Skin of body (tissue), 2 donors: ENCODE data around the gene GCC1. TPM values are rescaled to one million over a fixed set of nuclear protein-coding genes. Genes with fewer than 3 reads are reported as not detected.
A peak's percentile ranks its signal among the peaks of the same experiment; 100 is the strongest.

ENCODE experiments used
- DNase-seq: peaks from one replicate; lab custom pipeline; 2025; lab: John Stamatoyannopoulos, UW
- total RNA-seq: library from RNA; depleted of rRNA; stranded (reverse); fragments of >200 nt; gene quantifications from one replicate; pipeline ENCODE4 v1.2.3, GENCODE V29; 2014

The GCC1 gene
- 9.5 TPM for total RNA-seq

GRCh38 chr7:127585044-127585953, at the start of gene GCC1:
GCC1 (minus strand) TSS chr7:127585596; CDS start chr7:127585182, 414 bp downstream.
- peak; percentile 84 for DNase-seq

GRCh38 chr7:127632276-127632910, 47.0 kb upstream of the GCC1 start:
- no peak for DNase-seq

GRCh38 chr7:127629268-127629854, 44.0 kb upstream of the GCC1 start:
- DNase-seq: no peak

GRCh38 chr7:127628445-127628844, 43.0 kb upstream of the GCC1 start:
- DNase-seq: no peak

GRCh38 chr7:127625331-127625730, 39.9 kb upstream of the GCC1 start:
- DNase-seq: no peak

GRCh38 chr7:127620406-127621233, 35.2 kb upstream of the GCC1 start:
- DNase-seq: no peak

GRCh38 chr7:127619681-127620405, 34.4 kb upstream of the GCC1 start:
- no peak for DNase-seq

GRCh38 chr7:127618775-127619174, 33.4 kb upstream of the GCC1 start:
- no peak for DNase-seq

GRCh38 chr7:127618042-127618441, 32.6 kb upstream of the GCC1 start, which contains the start of gene PAX4:
PAX4 (minus strand) TSS chr7:127618142; CDS start chr7:127615928, 2,214 bp downstream.
- no peak for DNase-seq

- no peak for DNase-seq
Observed at GRCh38 chr7:127616724-127617123, 31.3 kb upstream of the GCC1 start.

- DNase-seq: no peak
Observed at GRCh38 chr7:127612263-127612662, 26.9 kb upstream of the GCC1 start.

- no peak for DNase-seq
Observed at GRCh38 chr7:127609297-127609696, 23.9 kb upstream of the GCC1 start.

- no peak for DNase-seq
Observed at GRCh38 chr7:127608446-127608845, 23.1 kb upstream of the GCC1 start.

GRCh38 chr7:127600885-127601284, 15.5 kb upstream of the GCC1 start:
- no peak for DNase-seq

- no peak for DNase-seq
Observed at GRCh38 chr7:127598318-127598717, 12.9 kb upstream of the GCC1 start.

GRCh38 chr7:127595737-127596136, 10.3 kb upstream of the GCC1 start:
- DNase-seq: no peak

- no peak for DNase-seq
Observed at GRCh38 chr7:127594490-127594889, 9.1 kb upstream of the GCC1 start.

GRCh38 chr7:127592550-127592949, 7.2 kb upstream of the GCC1 start:
- DNase-seq: no peak

- no peak for DNase-seq
Observed at GRCh38 chr7:127591591-127591990, 6.2 kb upstream of the GCC1 start.

GRCh38 chr7:127591189-127591588, 5.8 kb upstream of the GCC1 start:
- DNase-seq: no peak

- no peak for DNase-seq
Observed at GRCh38 chr7:127589896-127590295, 4.5 kb upstream of the GCC1 start.
